ENCODE measurements around the gene CDKN2B-AS1. TPM values are rescaled to one million over a fixed set of nuclear protein-coding genes. Genes with fewer than 3 reads are reported as not detected.

Gene CDKN2B-AS1
- total and polyA plus RNA-seq, 10 donors, result 0.90 to 6.6 (median 2.5) TPM

DNA sequence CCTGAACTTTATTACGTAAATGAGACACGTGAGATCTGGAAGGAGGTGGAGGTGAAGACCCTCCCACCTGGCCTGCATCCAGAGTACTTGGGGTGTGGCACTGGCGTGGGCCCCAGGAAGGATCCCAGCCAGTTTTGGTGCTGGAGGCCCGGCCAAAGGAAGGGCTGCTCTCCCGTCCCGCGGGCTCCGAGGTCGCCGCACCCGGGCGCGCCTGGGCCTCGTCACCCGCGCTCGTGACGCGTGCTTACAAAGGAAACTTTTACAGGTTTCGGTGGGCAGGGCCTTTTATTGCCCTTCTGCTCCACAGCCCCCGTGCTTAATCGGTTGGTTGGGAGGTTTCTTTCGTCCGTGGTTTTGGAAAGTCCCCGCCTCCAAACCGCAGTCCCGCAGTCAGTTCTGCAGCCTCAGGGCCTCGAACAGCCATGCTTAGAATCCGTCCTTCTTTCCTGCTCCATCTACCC, 29.6 kb upstream of the CDKN2B-AS1 start:
- no peak overlapping the region for H3K27ac ChIP-seq
- intact Hi-C loops (cut with DNase I; ENCODE audit: low total_unique reads), result no loop called here
- WGBS, 5 donors, result 1 to 2% (median 2%) methylated on average over 29 of the region's 29 CpGs
- peak; percentile 79 for DNase-seq
- peaks cover 0 to 33% (median 0%) of the 10 kb centered on the region in 8 donors for H3K9me3 ChIP-seq
- TF ChIP-seq POLR2AphosphoS5 (IDR thresholded peaks at IDR 0.05), result no peak
- TF ChIP-seq, protein P1, sequence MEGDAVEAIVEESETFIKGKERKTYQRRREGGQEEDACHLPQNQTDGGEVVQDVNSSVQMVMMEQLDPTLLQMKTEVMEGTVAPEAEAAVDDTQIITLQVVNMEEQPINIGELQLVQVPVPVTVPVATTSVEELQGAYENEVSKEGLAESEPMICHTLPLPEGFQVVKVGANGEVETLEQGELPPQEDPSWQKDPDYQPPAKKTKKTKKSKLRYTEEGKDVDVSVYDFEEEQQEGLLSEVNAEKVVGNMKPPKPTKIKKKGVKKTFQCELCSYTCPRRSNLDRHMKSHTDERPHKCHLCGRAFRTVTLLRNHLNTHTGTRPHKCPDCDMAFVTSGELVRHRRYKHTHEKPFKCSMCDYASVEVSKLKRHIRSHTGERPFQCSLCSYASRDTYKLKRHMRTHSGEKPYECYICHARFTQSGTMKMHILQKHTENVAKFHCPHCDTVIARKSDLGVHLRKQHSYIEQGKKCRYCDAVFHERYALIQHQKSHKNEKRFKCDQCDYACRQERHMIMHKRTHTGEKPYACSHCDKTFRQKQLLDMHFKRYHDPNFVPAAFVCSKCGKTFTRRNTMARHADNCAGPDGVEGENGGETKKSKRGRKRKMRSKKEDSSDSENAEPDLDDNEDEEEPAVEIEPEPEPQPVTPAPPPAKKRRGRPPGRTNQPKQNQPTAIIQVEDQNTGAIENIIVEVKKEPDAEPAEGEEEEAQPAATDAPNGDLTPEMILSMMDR (IDR thresholded peaks at IDR 0.05 in 8 of 11, conservative IDR thresholded peaks at IDR 0.05 in 3 of 11), result no peak
- no peak for TF ChIP-seq POLR2A (IDR thresholded peaks at IDR 0.05)
- peak overlapping the region in 7 of 8 donors; percentile 13 to 63 (median 32) for H3K4me3 ChIP-seq
- peaks cover 13 to 46% (median 26%) of the 10 kb centered on the region in 6 donors for H3K4me1 ChIP-seq
- peaks cover 0 to under 1% (median 0%) of the 10 kb centered on the region in 6 donors for H3K36me3 ChIP-seq
- H3K27me3 ChIP-seq (replicated peaks in 1 of 7), result peaks cover 11 to 99% (median 78%) of the 10 kb centered on the region in 7 donors

DNA sequence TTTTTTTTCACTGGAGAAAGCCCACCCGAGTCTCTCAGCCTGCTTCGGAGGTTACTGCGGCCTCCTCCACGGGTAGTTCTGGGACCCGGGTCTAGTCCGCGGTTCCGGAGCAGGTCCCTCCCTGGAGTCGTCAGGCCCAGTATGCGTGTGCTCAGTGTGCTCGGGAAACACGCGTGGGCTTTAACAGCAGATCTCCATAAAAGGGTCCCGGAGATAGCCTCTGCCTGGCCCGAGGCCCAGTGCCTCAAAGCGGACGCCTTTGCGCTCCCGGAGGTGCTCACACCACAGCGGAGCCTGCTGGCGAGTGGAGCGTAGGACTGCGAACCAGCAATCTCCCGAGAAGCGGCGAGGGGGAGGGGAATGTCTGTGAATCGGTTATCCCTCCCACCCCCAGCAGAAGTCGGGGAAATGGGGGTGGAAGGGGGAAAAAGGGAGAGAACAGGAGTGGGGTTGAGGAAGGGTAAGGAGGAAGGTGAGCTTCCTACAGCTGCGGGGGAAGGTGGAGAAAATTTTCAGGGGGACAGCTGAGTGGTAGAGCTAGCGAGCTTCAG, 29.1 kb upstream of the CDKN2B-AS1 start:
- peak; percentile 87 for DNase-seq
- no peak for TF ChIP-seq POLR2A (IDR thresholded peaks at IDR 0.05)
- TF ChIP-seq POLR2AphosphoS5 (IDR thresholded peaks at IDR 0.05), result peak in 2 of 3 donors; percentile 22 to 36
- TF ChIP-seq, protein P1 (IDR thresholded peaks at IDR 0.05 in 8 of 11, conservative IDR thresholded peaks at IDR 0.05 in 3 of 11), result peak in 6 of 11 experiments; percentile 13 to 46 (median 30)
- no peak overlapping the region for H3K27ac ChIP-seq
- peaks cover 0 to 6% (median 0%) of the 10 kb centered on the region in 6 donors for H3K36me3 ChIP-seq
- intact Hi-C loops (cut with DNase I; ENCODE audit: low total_unique reads), result no loop called here
- peaks cover 13 to 52% (median 26%) of the 10 kb centered on the region in 6 donors for H3K4me1 ChIP-seq
- 2 to 6% (median 3%) methylated on average over 23 to 30 of the region's 30 CpGs for WGBS, 5 donors
- peaks cover 0 to 38% (median 0%) of the 10 kb centered on the region in 8 donors for H3K9me3 ChIP-seq
- H3K27me3 ChIP-seq (replicated peaks in 1 of 7), result peaks cover 11 to 100% (median 84%) of the 10 kb centered on the region in 7 donors
- peak overlapping the region in 7 of 8 donors; percentile 13 to 63 (median 32) for H3K4me3 ChIP-seq

DNA sequence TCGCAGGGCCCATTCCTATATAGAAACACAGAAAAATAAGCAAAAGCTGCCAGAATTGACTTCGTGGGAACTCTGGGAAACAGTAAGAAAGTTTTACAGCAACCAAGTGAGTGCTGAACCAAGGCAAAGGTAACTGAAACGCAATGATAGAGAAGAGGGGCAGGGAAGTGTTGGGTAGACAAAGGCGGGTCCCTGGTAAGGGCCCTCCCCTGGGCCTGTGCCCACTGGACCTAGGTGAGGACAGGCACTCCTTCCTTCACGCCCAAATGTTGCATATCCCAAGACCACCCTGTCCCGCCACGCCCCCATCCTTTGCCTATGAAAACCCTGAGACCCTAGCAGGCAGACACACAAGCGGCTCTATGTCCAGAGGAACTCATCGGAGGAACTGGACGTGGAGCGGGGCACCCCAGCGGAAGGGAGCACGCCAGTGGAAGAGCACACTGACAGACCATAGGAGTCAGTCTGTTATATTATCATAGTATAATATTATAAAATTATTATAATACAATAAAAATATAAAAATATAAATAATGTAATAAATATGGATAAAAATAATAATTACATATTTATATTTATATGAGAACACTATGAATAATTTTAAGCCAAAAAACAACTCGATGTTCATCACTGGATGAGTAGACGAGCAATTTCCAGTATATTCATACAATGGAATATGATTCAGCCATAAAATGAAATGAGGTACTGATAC, 28.3 kb upstream of the CDKN2B-AS1 start:
- Histone ChIP-seq H3K4me1 (peaks cover 13 to 60% (median 28%) of the 10 kb centered on the region in 6 donors), H3K27me3 (replicated peaks in 1 of 7) (peaks cover 17 to 100% (median 92%) of the 10 kb centered on the region in 7 donors), H3K27ac (no peak overlapping the region), H3K36me3 (peaks cover 0 to 6% (median 0%) of the 10 kb centered on the region in 6 donors), H3K9me3 (peaks cover 0 to 44% (median 0%) of the 10 kb centered on the region in 8 donors), H3K4me3 (no peak overlapping the region)
- 16 to 23% (median 20%) methylated on average over 15 of the region's 15 CpGs for WGBS, 5 donors
- intact Hi-C loops (cut with DNase I; ENCODE audit: low total_unique reads), result no loop called here
- no peak for TF ChIP-seq POLR2AphosphoS5 (IDR thresholded peaks at IDR 0.05)
- TF ChIP-seq, protein P1 (IDR thresholded peaks at IDR 0.05 in 8 of 11, conservative IDR thresholded peaks at IDR 0.05 in 3 of 11), result no peak
- TF ChIP-seq POLR2A (IDR thresholded peaks at IDR 0.05), result no peak
- no peak for DNase-seq

DNA sequence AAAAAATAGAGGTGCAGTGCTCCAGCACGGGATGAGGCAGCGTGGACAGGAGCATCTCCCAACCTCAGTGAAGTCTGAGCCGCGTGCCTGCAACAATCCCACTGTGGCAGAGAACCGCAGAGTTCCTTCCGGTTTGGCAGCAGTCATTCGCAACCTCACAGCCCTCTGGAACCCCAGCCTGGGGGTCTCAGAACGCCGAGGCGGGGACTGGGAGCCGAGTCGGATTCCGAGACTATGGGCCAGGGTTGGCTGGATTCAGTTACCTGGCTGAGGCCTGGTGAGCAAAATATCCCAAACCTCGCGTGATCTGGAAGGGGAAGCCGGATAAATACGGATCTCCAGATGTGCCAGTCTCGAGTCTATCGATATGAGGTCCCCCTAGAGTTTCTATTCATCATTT, 27.4 kb upstream of the CDKN2B-AS1 start:
- intact Hi-C loops (cut with DNase I; ENCODE audit: low total_unique reads), result no loop called here

More for the DNA sequence above, 27.4 kb upstream of the CDKN2B-AS1 start:
- H3K4me3 ChIP-seq, result no peak overlapping the region
- no peak for DNase-seq
- H3K36me3 ChIP-seq, result peaks cover 0 to 6% (median 0%) of the 10 kb centered on the region in 6 donors
- H3K9me3 ChIP-seq, result peaks cover 0 to 44% (median 0%) of the 10 kb centered on the region in 8 donors
- H3K27me3 ChIP-seq (replicated peaks in 1 of 7), result peaks cover 17 to 100% (median 96%) of the 10 kb centered on the region in 7 donors
- no peak for TF ChIP-seq POLR2AphosphoS5 (IDR thresholded peaks at IDR 0.05)
- TF ChIP-seq, protein P1 (IDR thresholded peaks at IDR 0.05 in 8 of 11, conservative IDR thresholded peaks at IDR 0.05 in 3 of 11), result no peak
- no peak for TF ChIP-seq POLR2A (IDR thresholded peaks at IDR 0.05)
- 8 to 18% (median 12%) methylated on average over 19 of the region's 19 CpGs for WGBS, 5 donors
- H3K27ac ChIP-seq, result no peak overlapping the region
- peaks cover 13 to 62% (median 28%) of the 10 kb centered on the region in 6 donors for H3K4me1 ChIP-seq
